HepG2 (cell line): ENCODE measurements around the gene DUSP2. TPM values are rescaled to one million over a fixed set of nuclear protein-coding genes. Genes with fewer than 3 reads are reported as not detected.

Source experiments
- ATAC-seq: fragments of 200-7000 bp; cut with Tn5 transposase; 3 replicates; pipeline ENCODE4 v1.9.1; 2020; ENCODE audit warnings: mild to moderate bottlenecking, moderate library complexity
- BruUV-seq: library from RNA; stranded (reverse); fragments of 400-500 nt; replicated peaks from 2 replicates; lab custom pipeline; 2021; lab: Mats Ljungman, UMichigan
- CTCF ChIA-PET: fragments of 300-600 bp; formaldehyde crosslinking; extraction: SDS; loops from one replicate; lab custom pipeline; 2021; ENCODE audit warnings: low total read pairs, inconsistent platforms, low intra/inter-chr PET ratio; lab: Yijun Ruan, JAX
- POLR2A ChIA-PET: fragments of 350-600 bp; sonication (Branson Sonifier 250); formaldehyde crosslinking; loops from one replicate; lab custom pipeline; 2020; ENCODE audit warnings: antibody characterized with exemption, inconsistent platforms; lab: Yijun Ruan, JAX
- DNase-seq: peaks from one replicate; pipeline ENCODE4 v3.0.0-alpha.2; 2015; ENCODE audit warnings: low spot score
- FAIRE-seq: peaks from 3 replicates; lab custom pipeline; 2011; peaks lifted over from hg19 to GRCh38; lab: Jason Lieb, UNC
- H2AFZ ChIP-seq: one replicate; pipeline ENCODE4 v1.6.1; 2011; ENCODE audit warnings: low read length, inconsistent platforms
- H3K27ac ChIP-seq: fragments of 300-600 bp; 3 replicates; pipeline ENCODE4 v1.8.0; 2011; ENCODE audit warnings: mixed run types, mild to moderate bottlenecking, mixed read lengths, low read length, inconsistent platforms; ENCODE audit not compliant: insufficient read depth; ENCODE audit errors: extremely low read length
- H3K27me3 ChIP-seq, 2 experiments: fragments of 200-600 bp in 1 of 2; 2 replicates in 1 of 2; 3 replicates in 1 of 2; pipeline versions ENCODE4 v1.6.0 to v1.8.0; 2011; ENCODE audit warnings: low read length in 2 of 2, mild to moderate bottlenecking in 2 of 2, moderate library complexity in 2 of 2, inconsistent platforms in 1 of 2; ENCODE audit not compliant: insufficient read depth in 2 of 2, control insufficient read depth in 1 of 2
- H3K36me3 ChIP-seq, 2 experiments: fragments of 200-600 bp in 1 of 2; replicated peaks in 1 of 2; 2 replicates in 1 of 2; 3 replicates in 1 of 2; pipeline versions ENCODE4 v1.5.1 to v1.8.0; 2011; ENCODE audit warnings: low read length in 2 of 2, inconsistent platforms in 1 of 2; ENCODE audit not compliant: insufficient read depth in 2 of 2, control insufficient read depth in 1 of 2
- H3K4me1 ChIP-seq: 2 replicates; pipeline ENCODE4 v1.5.1; 2012; ENCODE audit warnings: low read length, inconsistent platforms; ENCODE audit not compliant: insufficient read depth
- H3K4me2 ChIP-seq: 2 replicates; pipeline ENCODE4 v1.6.0; 2011; ENCODE audit warnings: low read depth, low read length, inconsistent platforms
- H3K4me3 ChIP-seq, 3 experiments: fragments of 200-600 bp in 1 of 3; sonication (generic), shearing (Covaris generic) in 1 of 3; replicated peaks in 1 of 3; 2 replicates each; pipeline ENCODE4 v1.5.1; 2011 to 2016; ENCODE audit warnings: low read length in 3 of 3, inconsistent platforms in 2 of 3, low read depth in 2 of 3, mild to moderate bottlenecking in 2 of 3, control low read depth in 1 of 3, mixed read lengths in 1 of 3; ENCODE audit not compliant: insufficient read depth in 1 of 3
- H3K79me2 ChIP-seq: one replicate; pipeline ENCODE4 v1.6.1; 2011; ENCODE audit warnings: low read length, inconsistent platforms; ENCODE audit not compliant: insufficient read depth
- H3K9ac ChIP-seq: 2 replicates; pipeline ENCODE4 v1.6.0; 2011; ENCODE audit warnings: mild to moderate bottlenecking, low read depth, low read length, inconsistent platforms; ENCODE audit not compliant: insufficient read depth
- H3K9me3 ChIP-seq: 2 replicates; pipeline ENCODE4 v1.5.1; 2012; ENCODE audit warnings: mild to moderate bottlenecking, low read length
- H4K20me1 ChIP-seq: 2 replicates; pipeline ENCODE4 v1.6.0; 2011; ENCODE audit warnings: inconsistent platforms, mild to moderate bottlenecking, low read length, moderate library complexity; ENCODE audit not compliant: insufficient read depth
- CAMTA2 ChIP-seq: sonication (generic); formaldehyde crosslinking; IDR thresholded peaks from 2 replicates; pipeline ENCODE4 v1.4.0; 2020; ENCODE audit warnings: mild to moderate bottlenecking, missing genetic modification reagents, borderline replicate concordance
- HES4 ChIP-seq: sonication (generic); formaldehyde crosslinking; IDR thresholded peaks from 2 replicates; pipeline ENCODE4 v1.9.0; 2021; ENCODE audit warnings: mild to moderate bottlenecking, missing genetic modification reagents, borderline replicate concordance
- POGZ ChIP-seq: sonication (generic); formaldehyde crosslinking; IDR thresholded peaks from 2 replicates; pipeline ENCODE4 v1.4.0; 2020; ENCODE audit warnings: mild to moderate bottlenecking, missing genetic modification reagents
- SRSF4 ChIP-seq: fragments of 200-400 bp; formaldehyde crosslinking; IDR thresholded peaks from one replicate; pipeline ENCODE4 v1.6.1; 2018; ENCODE audit warnings: mild to moderate bottlenecking, low read depth, low read length, moderate library complexity; ENCODE audit not compliant: poor library complexity, severe bottlenecking
- XBP1 ChIP-seq: sonication (generic); formaldehyde crosslinking; IDR thresholded peaks from 2 replicates; pipeline ENCODE4 v1.5.0; 2020; ENCODE audit warnings: missing genetic modification reagents
- ZBTB8A ChIP-seq: sonication (generic); formaldehyde crosslinking; IDR thresholded peaks from 2 replicates; pipeline ENCODE4 v1.4.0; 2020; ENCODE audit warnings: mild to moderate bottlenecking, low read depth, missing genetic modification reagents, borderline replicate concordance
- ZNF101 ChIP-seq: sonication (generic); formaldehyde crosslinking; IDR thresholded peaks from 2 replicates; pipeline ENCODE4 v1.4.0; 2020; ENCODE audit warnings: mild to moderate bottlenecking, low read depth, missing genetic modification reagents, borderline replicate concordance
- WGBS: methylation state at CpG from one replicate; pipeline ENCODE4 v1.1.6; 2017; ENCODE audit warnings: low lambda C conversion rate; 5-methylcytosine and 5-hydroxymethylcytosine counted together
- in situ Hi-C: cut with HindIII; loops from 2 replicates; pipeline ENCODE4 v1.10.0; 2017; ENCODE audit warnings: low pct_unique_long_range_greater_than_20kb; ENCODE audit not compliant: extremely low pct_ligation_motif_present
- intact Hi-C: fragments of 100-400 bp; cut with micrococcal nuclease; formaldehyde crosslinking; loops from one replicate; pipeline ENCODE4 v1.10.0; 2022; ENCODE audit not compliant: unreplicated experiment
- polyA plus RNA-seq, 8 experiments: library from polyadenylated mRNA; depleted of rRNA in 3 of 8; stranded (reverse) in 7 of 8; unstranded in 1 of 8; fragments of >200 nt; fragmentation: Illumina TruSeq in 4 of 8; extraction: Trizol in 4 of 8; gene quantifications; 2 replicates each; pipeline versions ENCODE4 v1.2.1 to v1.2.3, GENCODE V29; 2011 to 2016; ENCODE audit warnings: low read depth in 4 of 8, missing spikeins in 1 of 8, mixed read lengths in 1 of 8; ENCODE audit not compliant: insufficient read depth in 1 of 8
- total RNA-seq, 5 experiments: library from RNA; depleted of rRNA; stranded (reverse); fragments of >200 nt; fragmentation: Illumina TruSeq; extraction: Trizol; gene quantifications; 2 replicates each; pipeline ENCODE4 v1.2.3, GENCODE V29; 2016; ENCODE audit warnings: low read depth in 1 of 5
- TF ChIP-seq, protein P1 (sequence below): sonication (generic); formaldehyde crosslinking; IDR thresholded peaks from 2 replicates; pipeline ENCODE4 v1.8.1; 2023; ENCODE audit warnings: missing genetic modification reagents, inconsistent platforms, borderline replicate concordance
- TF ChIP-seq, protein P2 (sequence below): IDR thresholded peaks from 2 replicates; pipeline ENCODE4 v1.6.1; 2016; ENCODE audit warnings: missing genetic modification reagents, missing compliant biosample characterization

DUSP2 gene
- total and polyA plus RNA-seq, 2 of the 13 experiments (the other 11 are each of a cell fraction or from before 2014, with no cell fraction given): not detected

DNA sequence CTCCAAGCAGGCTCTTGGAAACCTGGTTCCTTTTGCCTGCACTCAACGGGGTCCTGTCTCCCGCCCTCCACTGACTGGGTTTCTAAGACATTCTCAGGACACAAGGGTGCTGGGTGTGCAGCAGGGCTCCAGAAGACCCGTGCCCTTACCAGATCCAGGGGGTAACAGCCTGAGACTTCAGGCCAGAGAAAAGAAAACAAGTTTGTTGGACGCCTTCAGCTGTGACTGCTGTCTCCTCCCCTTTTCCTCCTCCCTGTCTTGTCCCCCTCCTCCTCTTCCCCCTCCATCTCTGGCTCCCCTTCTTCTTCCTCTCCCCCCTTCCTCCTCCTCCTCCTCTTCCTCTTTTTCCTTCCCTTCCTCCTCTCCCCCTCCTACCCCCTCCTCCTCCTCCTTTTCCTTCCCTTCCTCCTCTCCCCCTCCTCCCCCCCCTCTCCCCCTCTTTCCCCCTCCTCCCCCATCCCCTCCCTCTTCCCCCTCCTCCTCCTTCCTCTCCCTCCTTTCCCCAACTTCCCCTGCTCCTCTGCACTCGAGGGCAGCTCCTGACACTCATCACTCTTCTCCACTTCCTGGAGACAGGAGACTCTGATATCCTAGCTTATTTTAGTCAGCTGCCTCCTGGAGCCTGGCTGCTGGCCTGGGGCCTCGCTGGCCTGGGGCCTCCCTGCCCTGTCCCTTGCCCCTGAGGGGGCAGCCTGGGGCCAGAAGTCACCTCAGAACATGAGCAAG is 41.3 kb downstream of the DUSP2 start (continued):
- TF ChIP-seq, protein P1, sequence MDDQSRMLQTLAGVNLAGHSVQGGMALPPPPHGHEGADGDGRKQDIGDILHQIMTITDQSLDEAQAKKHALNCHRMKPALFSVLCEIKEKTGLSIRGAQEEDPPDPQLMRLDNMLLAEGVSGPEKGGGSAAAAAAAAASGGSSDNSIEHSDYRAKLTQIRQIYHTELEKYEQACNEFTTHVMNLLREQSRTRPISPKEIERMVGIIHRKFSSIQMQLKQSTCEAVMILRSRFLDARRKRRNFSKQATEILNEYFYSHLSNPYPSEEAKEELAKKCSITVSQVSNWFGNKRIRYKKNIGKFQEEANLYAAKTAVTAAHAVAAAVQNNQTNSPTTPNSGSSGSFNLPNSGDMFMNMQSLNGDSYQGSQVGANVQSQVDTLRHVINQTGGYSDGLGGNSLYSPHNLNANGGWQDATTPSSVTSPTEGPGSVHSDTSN (CRISPR knock-in tag): no peak
- TF ChIP-seq ZBTB8A (CRISPR knock-in tag): no peak
- TF ChIP-seq HES4: no peak
- no peak for TF ChIP-seq XBP1 (CRISPR knock-in tag)
- TF ChIP-seq SRSF4: no peak
- no peak for TF ChIP-seq POGZ

DNA sequence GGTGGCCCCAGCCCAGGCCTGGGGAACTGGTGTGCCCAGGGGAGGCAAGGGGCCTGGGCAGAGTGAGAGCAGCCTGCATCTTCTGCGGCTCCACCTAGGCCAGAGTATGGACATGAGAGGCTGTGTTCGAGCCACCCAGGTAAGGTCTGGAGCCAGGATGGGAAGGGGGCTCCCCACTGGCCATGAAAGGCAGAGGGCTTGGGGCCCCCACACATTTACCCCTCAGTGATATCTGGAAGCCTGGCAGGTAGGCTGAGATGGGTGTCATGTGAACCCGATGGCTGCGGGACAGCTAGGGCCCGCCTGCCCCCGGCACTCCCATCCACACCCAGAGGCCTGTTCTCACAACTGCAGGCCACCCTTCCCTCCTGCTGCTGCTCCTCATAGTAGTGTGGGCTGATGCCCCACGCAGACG is 42.0 kb downstream of the DUSP2 start:
- intact Hi-C loops: no loop called here
- Histone ChIP-seq H3K9me3 (no peaks in the 10 kb centered on the region), H3K4me3 (no peak overlapping the region), H3K4me2 (no peak overlapping the region), H4K20me1 (no peaks in the 10 kb centered on the region), H3K36me3 (no peaks in the 10 kb centered on the region), H3K4me1 (peaks cover 11% of the 10 kb centered on the region), H3K27ac (no peak overlapping the region), H3K9ac (no peak overlapping the region), H3K79me2 (no peaks in the 10 kb centered on the region), H3K27me3 (peaks cover 5 to 21% of the 10 kb centered on the region in 2 experiments; a peak in 4 of 5 replicates), H2AFZ (no peak overlapping the region)
- POLR2A ChIA-PET: no interaction called here
- peak; percentile 18; the same call in 2 of the 3 replicates for ATAC-seq
- no peak for DNase-seq
- 48% methylated on average over 3 of the region's 8 CpGs for WGBS
- no peak for FAIRE-seq
- TF ChIP-seq, protein P2, sequence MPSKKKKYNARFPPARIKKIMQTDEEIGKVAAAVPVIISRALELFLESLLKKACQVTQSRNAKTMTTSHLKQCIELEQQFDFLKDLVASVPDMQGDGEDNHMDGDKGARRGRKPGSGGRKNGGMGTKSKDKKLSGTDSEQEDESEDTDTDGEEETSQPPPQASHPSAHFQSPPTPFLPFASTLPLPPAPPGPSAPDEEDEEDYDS (CRISPR knock-in tag): no peak
- no peak for TF ChIP-seq ZNF101 (CRISPR knock-in tag)
- TF ChIP-seq CAMTA2 (CRISPR knock-in tag): no peak
- BruUV-seq: no TSS peak
- CTCF ChIA-PET: no interaction called here
- in situ Hi-C loops: loop anchor here (25.0 kb wide), 2 partner anchors 91 to 266 kb away; no protein-coding TSS in a partner anchor
